HepG2 (cell line): Measurements from ENCODE around the gene RRP9. TPM values are rescaled to one million over a fixed set of nuclear protein-coding genes. Genes with fewer than 3 reads are reported as not detected.

Source experiments
- ATAC-seq: fragments of 200-7000 bp; cut with Tn5 transposase; 3 replicates; pipeline ENCODE4 v1.9.1; 2020; ENCODE audit warnings: mild to moderate bottlenecking, moderate library complexity
- BruUV-seq: library from RNA; stranded (reverse); fragments of 400-500 nt; replicated peaks from 2 replicates; lab custom pipeline; 2021; lab: Mats Ljungman, UMichigan
- CTCF ChIA-PET: fragments of 300-600 bp; formaldehyde crosslinking; extraction: SDS; loops from one replicate; lab custom pipeline; 2021; ENCODE audit warnings: low total read pairs, inconsistent platforms, low intra/inter-chr PET ratio; lab: Yijun Ruan, JAX
- POLR2A ChIA-PET: fragments of 350-600 bp; sonication (Branson Sonifier 250); formaldehyde crosslinking; loops from one replicate; lab custom pipeline; 2020; ENCODE audit warnings: antibody characterized with exemption, inconsistent platforms; lab: Yijun Ruan, JAX
- DNase-seq: peaks from one replicate; pipeline ENCODE4 v3.0.0-alpha.2; 2015; ENCODE audit warnings: low spot score
- FAIRE-seq: peaks from 3 replicates; lab custom pipeline; 2011; peaks lifted over from hg19 to GRCh38; lab: Jason Lieb, UNC
- H2AFZ ChIP-seq: one replicate; pipeline ENCODE4 v1.6.1; 2011; ENCODE audit warnings: low read length, inconsistent platforms
- H3K27ac ChIP-seq: fragments of 300-600 bp; 3 replicates; pipeline ENCODE4 v1.8.0; 2011; ENCODE audit warnings: mixed run types, mild to moderate bottlenecking, mixed read lengths, low read length, inconsistent platforms; ENCODE audit not compliant: insufficient read depth; ENCODE audit errors: extremely low read length
- H3K27me3 ChIP-seq, 2 experiments: fragments of 200-600 bp in 1 of 2; 2 replicates in 1 of 2; 3 replicates in 1 of 2; pipeline versions ENCODE4 v1.6.0 to v1.8.0; 2011; ENCODE audit warnings: low read length in 2 of 2, mild to moderate bottlenecking in 2 of 2, moderate library complexity in 2 of 2, inconsistent platforms in 1 of 2; ENCODE audit not compliant: insufficient read depth in 2 of 2, control insufficient read depth in 1 of 2
- H3K36me3 ChIP-seq, 2 experiments: fragments of 200-600 bp in 1 of 2; replicated peaks in 1 of 2; 2 replicates in 1 of 2; 3 replicates in 1 of 2; pipeline versions ENCODE4 v1.5.1 to v1.8.0; 2011; ENCODE audit warnings: low read length in 2 of 2, inconsistent platforms in 1 of 2; ENCODE audit not compliant: insufficient read depth in 2 of 2, control insufficient read depth in 1 of 2
- H3K4me1 ChIP-seq: 2 replicates; pipeline ENCODE4 v1.5.1; 2012; ENCODE audit warnings: low read length, inconsistent platforms; ENCODE audit not compliant: insufficient read depth
- H3K4me2 ChIP-seq: 2 replicates; pipeline ENCODE4 v1.6.0; 2011; ENCODE audit warnings: low read depth, low read length, inconsistent platforms
- H3K4me3 ChIP-seq, 3 experiments: fragments of 200-600 bp in 1 of 3; sonication (generic), shearing (Covaris generic) in 1 of 3; replicated peaks in 1 of 3; 2 replicates each; pipeline ENCODE4 v1.5.1; 2011 to 2016; ENCODE audit warnings: low read length in 3 of 3, inconsistent platforms in 2 of 3, low read depth in 2 of 3, mild to moderate bottlenecking in 2 of 3, control low read depth in 1 of 3, mixed read lengths in 1 of 3; ENCODE audit not compliant: insufficient read depth in 1 of 3
- H3K79me2 ChIP-seq: one replicate; pipeline ENCODE4 v1.6.1; 2011; ENCODE audit warnings: low read length, inconsistent platforms; ENCODE audit not compliant: insufficient read depth
- H3K9ac ChIP-seq: 2 replicates; pipeline ENCODE4 v1.6.0; 2011; ENCODE audit warnings: mild to moderate bottlenecking, low read depth, low read length, inconsistent platforms; ENCODE audit not compliant: insufficient read depth
- H3K9me3 ChIP-seq: 2 replicates; pipeline ENCODE4 v1.5.1; 2012; ENCODE audit warnings: mild to moderate bottlenecking, low read length
- H4K20me1 ChIP-seq: 2 replicates; pipeline ENCODE4 v1.6.0; 2011; ENCODE audit warnings: inconsistent platforms, mild to moderate bottlenecking, low read length, moderate library complexity; ENCODE audit not compliant: insufficient read depth
- CEBPB ChIP-seq: IDR thresholded peaks from 2 replicates; pipeline ENCODE4 v1.6.1; 2011; ENCODE audit warnings: low read depth, low read length, improper control_type of control experiment, borderline replicate concordance
- FOXO4 ChIP-seq: sonication (generic); formaldehyde crosslinking; conservative IDR thresholded peaks from 2 replicates; pipeline ENCODE4 v1.8.1; 2023; ENCODE audit warnings: missing genetic modification reagents
- RCOR2 ChIP-seq: IDR thresholded peaks from 2 replicates; pipeline ENCODE4 v1.6.1; 2016; ENCODE audit warnings: missing biosample characterization, missing genetic modification reagents
- TSC22D2 ChIP-seq: sonication (generic); formaldehyde crosslinking; IDR thresholded peaks from 2 replicates; pipeline ENCODE4 v1.5.1; 2020; ENCODE audit warnings: missing genetic modification reagents, mild to moderate bottlenecking, borderline replicate concordance
- ZBTB4 ChIP-seq: sonication (generic); formaldehyde crosslinking; IDR thresholded peaks from 2 replicates; pipeline ENCODE4 v1.4.0; 2020; ENCODE audit warnings: missing genetic modification reagents, mild to moderate bottlenecking, borderline replicate concordance
- ZNF138 ChIP-seq: sonication (generic); formaldehyde crosslinking; IDR thresholded peaks from 2 replicates; pipeline ENCODE4 v1.5.0; 2020; ENCODE audit warnings: mild to moderate bottlenecking, low read depth, missing genetic modification reagents
- ZNF3 ChIP-seq: IDR thresholded peaks from 2 replicates; pipeline ENCODE4 v1.7.0; 2017; ENCODE audit warnings: inconsistent platforms
- ZNF749 ChIP-seq: sonication (generic); formaldehyde crosslinking; IDR thresholded peaks from 2 replicates; pipeline ENCODE4 v1.8.0; 2022; ENCODE audit warnings: mild to moderate bottlenecking, missing genetic modification reagents, moderate library complexity, borderline replicate concordance
- ZNF773 ChIP-seq: sonication (generic); formaldehyde crosslinking; IDR thresholded peaks from 2 replicates; pipeline ENCODE4 v1.4.0; 2020; ENCODE audit warnings: missing genetic modification reagents, borderline replicate concordance
- WGBS: methylation state at CpG from one replicate; pipeline ENCODE4 v1.1.6; 2017; ENCODE audit warnings: low lambda C conversion rate; 5-methylcytosine and 5-hydroxymethylcytosine counted together
- in situ Hi-C: cut with HindIII; loops from 2 replicates; pipeline ENCODE4 v1.10.0; 2017; ENCODE audit warnings: low pct_unique_long_range_greater_than_20kb; ENCODE audit not compliant: extremely low pct_ligation_motif_present
- intact Hi-C: fragments of 100-400 bp; cut with micrococcal nuclease; formaldehyde crosslinking; loops from one replicate; pipeline ENCODE4 v1.10.0; 2022; ENCODE audit not compliant: unreplicated experiment
- polyA plus RNA-seq, 8 experiments: library from polyadenylated mRNA; depleted of rRNA in 3 of 8; stranded (reverse) in 7 of 8; unstranded in 1 of 8; fragments of >200 nt; fragmentation: Illumina TruSeq in 4 of 8; extraction: Trizol in 4 of 8; gene quantifications; 2 replicates each; pipeline versions ENCODE4 v1.2.1 to v1.2.3, GENCODE V29; 2011 to 2016; ENCODE audit warnings: low read depth in 4 of 8, missing spikeins in 1 of 8, mixed read lengths in 1 of 8; ENCODE audit not compliant: insufficient read depth in 1 of 8
- total RNA-seq, 5 experiments: library from RNA; depleted of rRNA; stranded (reverse); fragments of >200 nt; fragmentation: Illumina TruSeq; extraction: Trizol; gene quantifications; 2 replicates each; pipeline ENCODE4 v1.2.3, GENCODE V29; 2016; ENCODE audit warnings: low read depth in 1 of 5
- TF ChIP-seq, protein P1 (sequence below): sonication (generic); formaldehyde crosslinking; IDR thresholded peaks from 2 replicates; pipeline ENCODE4 v1.8.0; 2022; ENCODE audit warnings: low read depth, missing genetic modification reagents
- TF ChIP-seq, protein P2 (sequence below): sonication (generic); formaldehyde crosslinking; IDR thresholded peaks from 2 replicates; pipeline ENCODE4 v1.5.0; 2020; ENCODE audit warnings: mild to moderate bottlenecking, missing genetic modification reagents
- TF ChIP-seq, protein P3 (sequence below): sonication (generic); formaldehyde crosslinking; IDR thresholded peaks from 2 replicates; pipeline ENCODE4 v1.4.0; 2020; ENCODE audit warnings: missing genetic modification reagents, borderline replicate concordance

The RRP9 gene
- total and polyA plus RNA-seq, 2 of the 13 experiments (the other 11 are each of a cell fraction or from before 2014, with no cell fraction given): 14.8 to 44.0 TPM

- TF ChIP-seq CEBPB: no peak
- no peak for TF ChIP-seq ZNF749 (CRISPR knock-in tag)
- TF ChIP-seq, protein P1, sequence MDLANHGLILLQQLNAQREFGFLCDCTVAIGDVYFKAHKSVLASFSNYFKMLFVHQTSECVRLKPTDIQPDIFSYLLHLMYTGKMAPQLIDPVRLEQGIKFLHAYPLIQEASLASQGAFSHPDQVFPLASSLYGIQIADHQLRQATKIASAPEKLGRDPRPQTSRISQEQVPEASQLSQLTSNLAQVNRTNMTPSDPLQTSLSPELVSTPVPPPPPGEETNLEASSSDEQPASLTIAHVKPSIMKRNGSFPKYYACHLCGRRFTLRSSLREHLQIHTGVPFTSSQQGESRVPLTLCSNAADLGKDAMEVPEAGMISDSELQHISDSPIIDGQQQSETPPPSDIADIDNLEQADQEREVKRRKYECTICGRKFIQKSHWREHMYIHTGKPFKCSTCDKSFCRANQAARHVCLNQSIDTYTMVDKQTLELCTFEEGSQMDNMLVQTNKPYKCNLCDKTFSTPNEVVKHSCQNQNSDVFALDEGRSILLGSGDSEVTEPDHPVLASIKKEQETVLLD: no peak
- TF ChIP-seq ZBTB4 (CRISPR knock-in tag): no peak
- no peak for TF ChIP-seq ZNF3 (CRISPR knock-in tag)
- no peak for TF ChIP-seq TSC22D2 (CRISPR knock-in tag)
These were observed 46.8 kb downstream of the RRP9 start (continued) for GRCh38 chr3:51894939-51895338.

DNA sequence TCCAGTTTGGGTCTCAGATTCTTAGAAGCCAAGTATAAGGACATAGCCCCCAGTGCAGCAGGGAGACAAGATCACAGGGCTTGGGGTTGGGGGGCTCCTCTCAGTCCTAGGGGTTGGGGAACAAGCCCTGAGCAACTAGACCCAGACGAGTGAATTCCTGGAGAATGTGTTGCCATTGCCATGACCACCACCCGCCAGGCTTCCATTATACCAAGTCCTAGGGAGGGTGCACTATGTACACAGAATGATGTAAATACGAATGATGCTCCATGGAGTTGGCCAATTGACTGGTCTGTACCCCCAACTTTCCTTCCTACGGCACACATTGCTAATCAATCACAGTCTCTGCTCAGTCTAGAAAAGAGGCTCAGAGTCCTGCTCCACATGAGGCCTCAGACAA, 47.3 kb downstream of the RRP9 start:
- POLR2A ChIA-PET: no interaction called here
- no peak for DNase-seq
- Histone ChIP-seq H3K9ac (no peak overlapping the region), H3K36me3 (no peaks in the 10 kb centered on the region), H3K4me3 (no peak overlapping the region), H4K20me1 (no peaks in the 10 kb centered on the region), H3K79me2 (no peaks in the 10 kb centered on the region), H3K9me3 (no peaks in the 10 kb centered on the region), H2AFZ (no peak overlapping the region), H3K27me3 (peaks cover 0 to 22% of the 10 kb centered on the region in 2 experiments; a peak in 2 of 5 replicates), H3K4me1 (no peaks in the 10 kb centered on the region), H3K27ac (no peak overlapping the region), H3K4me2 (no peak overlapping the region)
- no peak for ATAC-seq
- no CpG with 5 or more reads among the region's 4 CpGs for WGBS
- BruUV-seq: no TSS peak
- CTCF ChIA-PET: no interaction called here
- intact Hi-C loops (no loop called here), in situ Hi-C loops (no loop called here)
- FAIRE-seq: no peak
- TF ChIP-seq, protein P2, sequence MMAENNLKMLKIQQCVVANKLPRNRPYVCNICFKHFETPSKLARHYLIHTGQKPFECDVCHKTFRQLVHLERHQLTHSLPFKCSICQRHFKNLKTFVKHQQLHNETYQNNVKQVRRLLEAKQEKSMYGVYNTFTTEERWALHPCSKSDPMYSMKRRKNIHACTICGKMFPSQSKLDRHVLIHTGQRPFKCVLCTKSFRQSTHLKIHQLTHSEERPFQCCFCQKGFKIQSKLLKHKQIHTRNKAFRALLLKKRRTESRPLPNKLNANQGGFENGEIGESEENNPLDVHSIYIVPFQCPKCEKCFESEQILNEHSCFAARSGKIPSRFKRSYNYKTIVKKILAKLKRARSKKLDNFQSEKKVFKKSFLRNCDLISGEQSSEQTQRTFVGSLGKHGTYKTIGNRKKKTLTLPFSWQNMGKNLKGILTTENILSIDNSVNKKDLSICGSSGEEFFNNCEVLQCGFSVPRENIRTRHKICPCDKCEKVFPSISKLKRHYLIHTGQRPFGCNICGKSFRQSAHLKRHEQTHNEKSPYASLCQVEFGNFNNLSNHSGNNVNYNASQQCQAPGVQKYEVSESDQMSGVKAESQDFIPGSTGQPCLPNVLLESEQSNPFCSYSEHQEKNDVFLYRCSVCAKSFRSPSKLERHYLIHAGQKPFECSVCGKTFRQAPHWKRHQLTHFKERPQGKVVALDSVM (CRISPR knock-in tag): no peak
- TF ChIP-seq FOXO4: no peak
- TF ChIP-seq RCOR2 (CRISPR knock-in tag): no peak
- TF ChIP-seq ZNF773 (CRISPR knock-in tag): no peak
- TF ChIP-seq, protein P3, sequence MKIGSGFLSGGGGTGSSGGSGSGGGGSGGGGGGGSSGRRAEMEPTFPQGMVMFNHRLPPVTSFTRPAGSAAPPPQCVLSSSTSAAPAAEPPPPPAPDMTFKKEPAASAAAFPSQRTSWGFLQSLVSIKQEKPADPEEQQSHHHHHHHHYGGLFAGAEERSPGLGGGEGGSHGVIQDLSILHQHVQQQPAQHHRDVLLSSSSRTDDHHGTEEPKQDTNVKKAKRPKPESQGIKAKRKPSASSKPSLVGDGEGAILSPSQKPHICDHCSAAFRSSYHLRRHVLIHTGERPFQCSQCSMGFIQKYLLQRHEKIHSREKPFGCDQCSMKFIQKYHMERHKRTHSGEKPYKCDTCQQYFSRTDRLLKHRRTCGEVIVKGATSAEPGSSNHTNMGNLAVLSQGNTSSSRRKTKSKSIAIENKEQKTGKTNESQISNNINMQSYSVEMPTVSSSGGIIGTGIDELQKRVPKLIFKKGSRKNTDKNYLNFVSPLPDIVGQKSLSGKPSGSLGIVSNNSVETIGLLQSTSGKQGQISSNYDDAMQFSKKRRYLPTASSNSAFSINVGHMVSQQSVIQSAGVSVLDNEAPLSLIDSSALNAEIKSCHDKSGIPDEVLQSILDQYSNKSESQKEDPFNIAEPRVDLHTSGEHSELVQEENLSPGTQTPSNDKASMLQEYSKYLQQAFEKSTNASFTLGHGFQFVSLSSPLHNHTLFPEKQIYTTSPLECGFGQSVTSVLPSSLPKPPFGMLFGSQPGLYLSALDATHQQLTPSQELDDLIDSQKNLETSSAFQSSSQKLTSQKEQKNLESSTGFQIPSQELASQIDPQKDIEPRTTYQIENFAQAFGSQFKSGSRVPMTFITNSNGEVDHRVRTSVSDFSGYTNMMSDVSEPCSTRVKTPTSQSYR (CRISPR knock-in tag): no peak
- no peak for TF ChIP-seq ZNF138 (CRISPR knock-in tag)
